MCF 10A (cell line): Measurements from ENCODE around the gene TMEM266. TPM values are rescaled to one million over a fixed set of nuclear protein-coding genes. Genes with fewer than 3 reads are reported as not detected.
A peak's percentile ranks its signal among the peaks of the same experiment; 100 is the strongest.

Experiments used
- BruUV-seq: library from RNA; stranded (reverse); fragments of 400-500 nt; replicated peaks from 2 replicates; lab custom pipeline; 2021; lab: Mats Ljungman, UMichigan
- CTCF ChIA-PET: fragments of 300-600 bp; sonication (Branson Sonifier 250); formaldehyde crosslinking; extraction: SDS; loops from one replicate; lab custom pipeline; 2021; ENCODE audit warnings: antibody characterized with exemption, inconsistent platforms; lab: Yijun Ruan, JAX
- POLR2A ChIA-PET: fragments of 300-600, 350-650 bp; sonication (Branson Sonifier 250); formaldehyde crosslinking; extraction: SDS; loops from one replicate; lab custom pipeline; 2020; ENCODE audit warnings: antibody characterized with exemption, inconsistent platforms; lab: Yijun Ruan, JAX
- DNase-seq: peaks from one replicate; pipeline ENCODE4 v3.0.0-alpha.2; 2018; ENCODE audit not compliant: unreplicated experiment
- H3K27ac Mint-ChIP-seq: one replicate; pipeline ENCODE4 v1.8.0; 2022; ENCODE audit warnings: mild to moderate bottlenecking, low read depth, mixed read lengths; ENCODE audit not compliant: unreplicated experiment
- H3K27me3 Mint-ChIP-seq: one replicate; pipeline ENCODE4 v1.8.0; 2022; ENCODE audit warnings: mixed read lengths; ENCODE audit not compliant: insufficient read depth, unreplicated experiment
- H3K36me3 Mint-ChIP-seq: one replicate; pipeline ENCODE4 v1.8.0; 2022; ENCODE audit warnings: mild to moderate bottlenecking, moderate library complexity, mixed read lengths; ENCODE audit not compliant: insufficient read depth, unreplicated experiment
- H3K4me1 Mint-ChIP-seq: one replicate; pipeline ENCODE4 v1.8.0; 2022; ENCODE audit warnings: mixed read lengths; ENCODE audit not compliant: insufficient read depth, unreplicated experiment
- H3K4me3 Mint-ChIP-seq: one replicate; pipeline ENCODE4 v1.8.0; 2022; ENCODE audit warnings: mild to moderate bottlenecking, moderate library complexity, mixed read lengths; ENCODE audit not compliant: unreplicated experiment
- H3K9me3 Mint-ChIP-seq: one replicate; pipeline ENCODE4 v1.8.0; 2022; ENCODE audit warnings: mixed read lengths; ENCODE audit not compliant: unreplicated experiment
- CTCF ChIP-seq: fragments of 200-600 bp; IDR thresholded peaks from one replicate; pipeline ENCODE4 v1.8.0; 2022; ENCODE audit warnings: antibody characterized with exemption, mild to moderate bottlenecking; ENCODE audit not compliant: unreplicated experiment
- intact Hi-C: fragments of 100-400 bp; cut with micrococcal nuclease; formaldehyde crosslinking; loops from 2 replicates; pipeline ENCODE4 v1.14.1; 2022
- total RNA-seq: library from RNA; stranded (reverse); gene quantifications from 2 replicates; pipeline ENCODE4 v1.2.3, GENCODE V29; 2022

Gene TMEM266
- total RNA-seq, 1 experiment from 2014 or later, result not detected

- intact Hi-C loops, result loop anchor here (2.0 kb wide), 2 partner anchors 139 to 675 kb away; no protein-coding TSS in a partner anchor
Measured at GRCh38 chr15:76191539-76192244, 131.9 kb downstream of the TMEM266 start.

GRCh38 chr15:76192715-76193114 is 132.9 kb downstream of the TMEM266 start:
- intact Hi-C loops, result no loop called here
- CTCF ChIA-PET, result interaction anchor here (0.5 to 2.2 kb wide), 4 partner anchors 42 to 674 kb away, joined by 3 to 4 read pairs (median 4); no protein-coding TSS in a partner anchor
- Mint-ChIP-seq H3K27ac (no peak overlapping the region), H3K9me3 (no peaks in the 10 kb centered on the region), H3K36me3 (no peaks in the 10 kb centered on the region), H3K4me1 (peaks cover 40% of the 10 kb centered on the region), H3K4me3 (no peak overlapping the region), H3K27me3 (no peaks in the 10 kb centered on the region)
- DNase-seq, result no peak
- TF ChIP-seq CTCF, result no peak
- BruUV-seq, result no TSS peak
- POLR2A ChIA-PET, result no interaction called here

More at GRCh38 chr15:76191539-76192244, 131.9 kb downstream of the TMEM266 start:
- H3K27ac Mint-ChIP-seq, result no peak overlapping the region
- TF ChIP-seq CTCF, result no peak
- H3K27me3 Mint-ChIP-seq, result no peaks in the 10 kb centered on the region
- no peaks in the 10 kb centered on the region for H3K9me3 Mint-ChIP-seq
- DNase-seq, result no peak
- BruUV-seq, result no TSS peak
- H3K4me1 Mint-ChIP-seq, result peaks cover 34% of the 10 kb centered on the region
- ChIA-PET POLR2A (interaction anchor here (0.7 to 0.9 kb wide), 3 partner anchors 10 to 103 kb away, joined by 3 read pairs; no protein-coding TSS in a partner anchor), CTCF (interaction anchor here (0.6 to 3.5 kb wide), 24 partner anchors 8 to 939 kb away, joined by 3 to 16 read pairs (median 4); no protein-coding TSS in a partner anchor)
- no peak overlapping the region for H3K4me3 Mint-ChIP-seq
- no peaks in the 10 kb centered on the region for H3K36me3 Mint-ChIP-seq

DNA sequence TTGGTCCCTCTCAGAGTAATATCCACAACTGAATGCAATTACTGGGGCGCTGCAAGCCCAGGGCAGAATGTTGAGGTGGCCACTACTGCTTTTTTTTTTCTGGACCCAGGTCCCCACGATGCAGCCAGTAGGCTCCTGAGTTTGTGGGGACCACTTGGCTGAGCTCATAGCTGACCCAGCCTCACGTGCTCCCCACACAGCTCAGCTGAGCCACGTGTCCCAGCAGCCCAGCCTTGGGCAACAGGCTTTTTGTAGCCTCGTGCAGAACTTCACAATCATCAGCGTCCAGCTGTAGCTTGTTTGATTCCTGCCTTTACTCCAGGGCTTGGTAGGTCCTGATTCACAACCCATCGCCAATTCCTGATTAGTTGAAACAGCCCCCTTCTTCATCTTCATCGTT is 134.1 kb downstream of the TMEM266 start:
- no peaks in the 10 kb centered on the region for H3K9me3 Mint-ChIP-seq
- CTCF ChIA-PET, result interaction anchor here (0.5 to 2.2 kb wide), 9 partner anchors 22 to 672 kb away, joined by 3 to 5 read pairs (median 3); no protein-coding TSS in a partner anchor
- peaks cover 53% of the 10 kb centered on the region for H3K4me1 Mint-ChIP-seq
- no TSS peak for BruUV-seq
- POLR2A ChIA-PET, result interaction anchor here (0.5 to 0.9 kb wide), 2 partner anchors 81 to 467 kb away, joined by 4 to 5 read pairs; no protein-coding TSS in a partner anchor
- no peak overlapping the region for H3K4me3 Mint-ChIP-seq
- DNase-seq, result no peak
- H3K27me3 Mint-ChIP-seq, result no peaks in the 10 kb centered on the region
- intact Hi-C loops, result no loop called here
- no peaks in the 10 kb centered on the region for H3K36me3 Mint-ChIP-seq
- TF ChIP-seq CTCF, result no peak
- H3K27ac Mint-ChIP-seq, result peak overlapping the region; percentile 79

- intact Hi-C loops, result no loop called here
- DNase-seq, result no peak
- Mint-ChIP-seq H3K4me1 (peaks cover 54% of the 10 kb centered on the region), H3K27me3 (no peaks in the 10 kb centered on the region), H3K4me3 (no peak overlapping the region), H3K27ac (peak overlapping the region; percentile 63), H3K36me3 (no peaks in the 10 kb centered on the region), H3K9me3 (no peaks in the 10 kb centered on the region)
- BruUV-seq, result no TSS peak
- ChIA-PET CTCF (no interaction called here), POLR2A (interaction anchor here (0.5 to 2.1 kb wide), 8 partner anchors 11 to 116 kb away, joined by 3 to 15 read pairs (median 6); partner anchors contain the start of gene ETFA)
- no peak for TF ChIP-seq CTCF
Measured at GRCh38 chr15:76195506-76196268, 135.9 kb downstream of the TMEM266 start.
